Prostate gland (tissue), 2 donors: ENCODE results near the gene STK17B.

Source experiments
- POLR2A ChIP-seq: fragments of 450-650 bp; IDR thresholded peaks from one replicate; pipeline ENCODE4 v1.6.1; 2016; ENCODE audit warnings: antibody characterized with exemption, mild to moderate bottlenecking
- POLR2AphosphoS5 ChIP-seq: sonication (generic); formaldehyde crosslinking; IDR thresholded peaks from one replicate; pipeline ENCODE4 v1.6.1; 2017; ENCODE audit warnings: antibody characterized with exemption
- TF ChIP-seq, protein P1 (sequence below), 4 experiments: fragments of 200-600 bp in 2 of 4; fragments of 450-650 bp in 2 of 4; sonication (generic) in 2 of 4; IDR thresholded peaks; 1 replicate in 3 of 4; 2 replicates in 1 of 4; pipeline ENCODE4 v1.5.1; 2016 to 2019; ENCODE audit warnings: antibody characterized with exemption in 4 of 4, mild to moderate bottlenecking in 2 of 4, moderate library complexity in 2 of 4

DNA sequence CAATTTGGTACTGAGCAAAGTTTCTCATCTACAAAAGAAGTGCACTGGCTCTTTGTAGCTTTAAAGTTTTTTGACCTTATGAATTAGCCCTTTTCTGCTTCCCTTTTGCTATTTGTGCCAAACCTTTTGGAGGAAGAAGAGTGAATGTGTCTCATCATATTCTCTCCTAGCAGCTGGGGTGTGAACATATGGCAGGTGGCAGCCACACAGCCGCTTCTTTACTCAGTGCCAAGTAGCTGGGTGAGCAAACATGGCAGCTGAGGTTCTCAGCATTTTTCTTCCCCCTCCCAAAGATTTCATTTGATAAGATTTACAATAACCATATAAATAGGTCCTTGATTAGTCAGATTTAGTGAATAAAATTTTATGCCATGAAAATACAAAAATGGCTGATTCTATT lies 46.7 kb upstream of the STK17B start:
- TF ChIP-seq, protein P1, sequence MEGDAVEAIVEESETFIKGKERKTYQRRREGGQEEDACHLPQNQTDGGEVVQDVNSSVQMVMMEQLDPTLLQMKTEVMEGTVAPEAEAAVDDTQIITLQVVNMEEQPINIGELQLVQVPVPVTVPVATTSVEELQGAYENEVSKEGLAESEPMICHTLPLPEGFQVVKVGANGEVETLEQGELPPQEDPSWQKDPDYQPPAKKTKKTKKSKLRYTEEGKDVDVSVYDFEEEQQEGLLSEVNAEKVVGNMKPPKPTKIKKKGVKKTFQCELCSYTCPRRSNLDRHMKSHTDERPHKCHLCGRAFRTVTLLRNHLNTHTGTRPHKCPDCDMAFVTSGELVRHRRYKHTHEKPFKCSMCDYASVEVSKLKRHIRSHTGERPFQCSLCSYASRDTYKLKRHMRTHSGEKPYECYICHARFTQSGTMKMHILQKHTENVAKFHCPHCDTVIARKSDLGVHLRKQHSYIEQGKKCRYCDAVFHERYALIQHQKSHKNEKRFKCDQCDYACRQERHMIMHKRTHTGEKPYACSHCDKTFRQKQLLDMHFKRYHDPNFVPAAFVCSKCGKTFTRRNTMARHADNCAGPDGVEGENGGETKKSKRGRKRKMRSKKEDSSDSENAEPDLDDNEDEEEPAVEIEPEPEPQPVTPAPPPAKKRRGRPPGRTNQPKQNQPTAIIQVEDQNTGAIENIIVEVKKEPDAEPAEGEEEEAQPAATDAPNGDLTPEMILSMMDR (IDR thresholded peaks at IDR 0.05): no peak
- no peak for TF ChIP-seq POLR2A
- no peak for TF ChIP-seq POLR2AphosphoS5
